Immature natural killer cell (primary cell): ENCODE results near the gene GRAMD4. TPM values are rescaled to one million over a fixed set of nuclear protein-coding genes. Genes with fewer than 3 reads are reported as not detected.

Experiments used
- DNase-seq, 3 donors: peaks; one replicate each; pipeline ENCODE4 v3.0.0; 2022; ENCODE audit warnings: mixed read lengths in 1 of 3
- H3K27ac Mint-ChIP-seq, 6 donors: one replicate each; pipeline ENCODE4 v1.8.0; 2020; ENCODE audit warnings: mixed read lengths in 6 of 6, mild to moderate bottlenecking in 5 of 6, inconsistent platforms in 4 of 6, moderate library complexity in 3 of 6
- H3K27me3 Mint-ChIP-seq, 3 donors: one replicate each; pipeline ENCODE4 v1.8.0; 2020 to 2021; ENCODE audit warnings: low read depth in 3 of 3, mild to moderate bottlenecking in 3 of 3, mixed read lengths in 3 of 3, moderate library complexity in 3 of 3, inconsistent platforms in 1 of 3
- H3K36me3 Mint-ChIP-seq, 3 donors: one replicate each; pipeline ENCODE4 v1.8.0; 2020; ENCODE audit warnings: mixed read lengths in 3 of 3, inconsistent platforms in 2 of 3, mild to moderate bottlenecking in 2 of 3
- H3K4me1 Mint-ChIP-seq, 2 donors: one replicate each; pipeline ENCODE4 v1.8.0; 2020; ENCODE audit warnings: inconsistent platforms in 2 of 2, mild to moderate bottlenecking in 2 of 2, mixed read lengths in 2 of 2, moderate library complexity in 1 of 2
- H3K4me3 Mint-ChIP-seq, 5 donors: one replicate each; pipeline ENCODE4 v1.8.0; 2020; ENCODE audit warnings: mild to moderate bottlenecking in 5 of 5, mixed read lengths in 5 of 5, inconsistent platforms in 3 of 5, moderate library complexity in 3 of 5
- H3K9me3 Mint-ChIP-seq, 6 donors: one replicate each; pipeline ENCODE4 v1.8.0; 2020; ENCODE audit warnings: mild to moderate bottlenecking in 6 of 6, mixed read lengths in 6 of 6, inconsistent platforms in 4 of 6, moderate library complexity in 3 of 6
- polyA plus RNA-seq, 3 donors: library from polyadenylated mRNA; unstranded; fragments of 300-500 nt; fragmentation: Illumina TruSeq; gene quantifications; one replicate each; pipeline ENCODE4 v1.2.3, GENCODE V29; 2021

GRAMD4 gene
- polyA plus RNA-seq, 3 donors from 2014 or later = 3.5 to 23.0 (median 4.1) TPM

- H3K9me3 Mint-ChIP-seq = no peaks in the 10 kb centered on the region
- no peaks in the 10 kb centered on the region for H3K36me3 Mint-ChIP-seq
- H3K27ac Mint-ChIP-seq = peak overlapping the region in 5 of 6 donors; percentile 48 to 78 (median 57)
- H3K27me3 Mint-ChIP-seq = peaks cover 0 to 3% (median 0%) of the 10 kb centered on the region in 3 donors
- no peak for DNase-seq
- peaks cover 39 to 62% of the 10 kb centered on the region in 2 donors for H3K4me1 Mint-ChIP-seq
- no peak overlapping the region for H3K4me3 Mint-ChIP-seq
Measured at GRCh38 chr22:46649141-46650077, 29.2 kb downstream of the GRAMD4 start.

DNA sequence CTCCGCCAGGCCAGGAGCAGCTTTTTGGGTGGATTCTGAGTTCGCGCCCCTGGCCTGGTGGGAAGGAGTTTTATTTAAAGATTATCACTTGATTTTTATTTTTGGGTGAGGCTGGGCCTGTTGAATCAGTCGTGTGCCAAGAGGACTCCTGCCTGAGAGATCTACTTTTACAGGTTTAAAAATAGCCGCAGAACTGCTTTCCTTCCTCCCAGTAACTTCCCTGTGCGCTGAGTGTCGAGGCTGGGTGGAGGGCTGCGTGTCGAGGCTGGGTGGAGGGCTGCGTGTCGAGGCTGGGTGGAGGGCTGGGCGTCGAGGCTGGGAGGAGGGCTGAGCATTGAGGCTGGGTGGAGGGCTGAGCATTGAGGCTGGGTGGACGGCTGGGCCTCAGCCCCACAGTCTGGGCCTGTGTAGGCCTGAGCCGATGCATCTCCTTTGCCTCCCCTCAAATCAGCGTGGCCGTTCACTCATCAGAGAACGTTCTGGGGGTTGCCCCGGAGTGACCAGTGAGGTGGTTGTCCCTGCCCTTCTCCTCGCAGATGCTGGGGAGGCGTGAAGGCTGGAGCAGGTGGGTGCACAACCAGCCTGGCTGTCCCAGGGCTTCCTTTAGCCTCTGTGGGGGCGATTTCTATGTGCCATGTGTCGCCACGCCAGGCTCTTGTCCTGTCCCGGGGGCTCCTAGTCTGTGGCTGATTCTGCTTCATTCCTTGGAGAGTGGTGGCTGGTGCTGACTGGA is 30.1 kb downstream of the GRAMD4 start:
- Mint-ChIP-seq H3K4me1 (peaks cover 43 to 67% of the 10 kb centered on the region in 2 donors), H3K36me3 (no peaks in the 10 kb centered on the region), H3K27me3 (peaks cover 0 to 3% (median 0%) of the 10 kb centered on the region in 3 donors), H3K4me3 (no peak overlapping the region), H3K27ac (peak overlapping the region in 3 of 6 donors; percentile 19 to 57 (median 53)), H3K9me3 (no peaks in the 10 kb centered on the region)
- no peak for DNase-seq

GRCh38 chr22:46651316-46651715 is 31.1 kb downstream of the GRAMD4 start:
- Mint-ChIP-seq H3K36me3 (no peaks in the 10 kb centered on the region), H3K4me1 (peaks cover 43 to 67% of the 10 kb centered on the region in 2 donors), H3K27me3 (peaks cover 0 to 3% (median 0%) of the 10 kb centered on the region in 3 donors), H3K27ac (peak overlapping the region in 2 of 6 donors; percentile 61 to 75), H3K4me3 (no peak overlapping the region), H3K9me3 (no peaks in the 10 kb centered on the region)
- no peak for DNase-seq

DNA sequence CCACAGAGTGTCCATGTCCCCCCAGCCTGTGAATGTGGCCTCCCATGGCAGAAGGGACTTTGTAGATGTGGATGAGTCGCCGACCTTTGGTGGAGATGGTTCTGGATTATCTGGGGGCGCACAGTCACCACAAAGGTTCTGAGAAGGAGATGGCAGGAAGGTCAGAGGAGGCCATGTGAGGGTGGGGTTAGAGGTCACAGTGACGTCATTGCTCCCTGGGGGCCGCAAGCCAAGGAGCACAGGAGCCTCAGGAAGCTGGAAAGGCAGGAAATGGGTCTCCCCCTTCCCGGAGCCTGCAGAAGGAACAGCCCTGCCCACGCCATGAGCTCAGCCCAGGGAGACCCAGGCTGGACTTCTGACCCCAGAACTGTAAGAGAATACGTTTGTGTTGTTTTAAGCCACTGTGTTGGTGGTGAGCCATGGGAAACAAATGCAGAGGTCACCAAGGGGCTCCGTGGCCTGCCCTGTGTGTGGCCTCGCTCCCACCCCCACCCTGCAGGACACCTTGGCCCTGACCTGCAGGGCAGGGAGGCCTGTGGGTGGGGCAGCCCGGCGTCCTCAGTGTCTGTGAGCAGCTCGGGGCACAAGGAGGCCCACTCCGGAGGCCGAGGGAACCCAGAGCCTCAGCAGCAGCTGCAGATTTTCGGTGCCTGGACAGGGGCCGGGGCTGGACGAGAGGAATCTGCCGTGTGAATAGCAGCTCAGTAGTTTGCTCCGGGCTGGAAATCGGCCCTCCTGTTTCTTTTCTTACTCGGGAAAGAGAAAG is 32.1 kb downstream of the GRAMD4 start:
- no peak for DNase-seq
- H3K36me3 Mint-ChIP-seq = no peaks in the 10 kb centered on the region
- peak overlapping the region in 4 of 6 donors; percentile 59 to 78 (median 76) for H3K27ac Mint-ChIP-seq
- H3K27me3 Mint-ChIP-seq = peaks cover 0 to 3% (median 0%) of the 10 kb centered on the region in 3 donors
- peaks cover 40 to 59% of the 10 kb centered on the region in 2 donors for H3K4me1 Mint-ChIP-seq
- peak overlapping the region in 1 of 5 donors; percentile 25 for H3K4me3 Mint-ChIP-seq
- no peaks in the 10 kb centered on the region for H3K9me3 Mint-ChIP-seq

DNA sequence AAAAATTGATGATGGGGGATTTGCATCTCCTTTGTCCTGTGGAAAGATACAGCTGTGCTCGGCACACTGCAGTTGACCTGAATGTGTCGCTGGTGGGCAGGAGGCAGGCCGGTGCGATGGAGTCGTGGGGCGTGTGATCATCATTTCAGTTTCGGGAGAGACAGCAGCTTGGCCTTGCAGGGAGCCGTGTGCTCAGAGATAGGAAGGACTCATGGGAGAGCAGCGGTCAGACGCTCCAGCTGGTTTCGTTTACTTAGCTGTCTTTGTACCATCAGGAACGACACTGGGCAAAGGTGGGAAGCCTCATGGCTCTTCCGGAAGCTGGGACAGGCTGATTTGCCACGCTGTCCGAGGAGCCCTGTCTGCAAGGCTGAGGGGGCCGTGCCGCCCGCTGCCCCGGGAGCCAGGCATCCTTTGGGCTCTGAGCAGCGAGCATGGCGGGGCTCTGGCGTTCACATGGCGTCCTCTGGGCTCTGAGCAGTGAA is 32.7 kb downstream of the GRAMD4 start:
- Mint-ChIP-seq H3K27ac (peak overlapping the region in 3 of 6 donors; percentile 77 to 78 (median 78)), H3K9me3 (no peaks in the 10 kb centered on the region), H3K27me3 (peaks cover 0 to 3% (median 0%) of the 10 kb centered on the region in 3 donors), H3K4me1 (peaks cover 40 to 59% of the 10 kb centered on the region in 2 donors), H3K4me3 (peak overlapping the region in 3 of 5 donors; percentile 10 to 50 (median 36)), H3K36me3 (no peaks in the 10 kb centered on the region)
- no peak for DNase-seq

- peaks cover 38 to 55% of the 10 kb centered on the region in 2 donors for H3K4me1 Mint-ChIP-seq
- H3K9me3 Mint-ChIP-seq = no peaks in the 10 kb centered on the region
- peaks cover 0 to 3% (median 0%) of the 10 kb centered on the region in 3 donors for H3K27me3 Mint-ChIP-seq
- peak overlapping the region in 1 of 5 donors; percentile 21 for H3K4me3 Mint-ChIP-seq
- H3K36me3 Mint-ChIP-seq = no peaks in the 10 kb centered on the region
- peak; percentile 8 to 19 (median 17) for DNase-seq
- H3K27ac Mint-ChIP-seq = peak overlapping the region in 3 of 6 donors; percentile 36 to 57 (median 43)
Measured at GRCh38 chr22:46653596-46653995, 33.4 kb downstream of the GRAMD4 start.

DNA sequence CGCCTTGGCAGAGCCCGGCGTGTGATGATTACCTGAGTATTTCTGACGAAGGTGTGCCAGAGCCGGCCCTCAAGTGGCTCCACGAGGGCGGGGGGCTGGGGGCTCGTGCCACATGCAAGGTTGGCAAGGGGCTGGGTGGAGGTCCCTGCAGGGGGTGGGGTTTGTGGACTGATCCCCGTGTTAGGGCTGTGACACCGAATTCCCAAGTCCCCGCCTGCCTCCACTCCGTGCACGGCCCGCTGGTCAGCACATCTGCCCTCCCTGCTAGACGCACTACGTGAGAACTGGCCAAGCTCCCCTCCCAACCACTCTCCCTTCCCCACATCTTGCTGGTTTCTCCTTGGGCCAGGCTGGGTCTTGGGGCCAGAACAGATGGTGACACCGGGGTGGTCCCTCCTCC is 34.2 kb downstream of the GRAMD4 start:
- no peak for DNase-seq
- Mint-ChIP-seq H3K27ac (peak overlapping the region in 1 of 6 donors; percentile 60), H3K36me3 (no peaks in the 10 kb centered on the region), H3K4me3 (no peak overlapping the region), H3K4me1 (peaks cover 37 to 48% of the 10 kb centered on the region in 2 donors), H3K27me3 (peaks cover 0 to 3% (median 0%) of the 10 kb centered on the region in 3 donors), H3K9me3 (no peaks in the 10 kb centered on the region)

DNA sequence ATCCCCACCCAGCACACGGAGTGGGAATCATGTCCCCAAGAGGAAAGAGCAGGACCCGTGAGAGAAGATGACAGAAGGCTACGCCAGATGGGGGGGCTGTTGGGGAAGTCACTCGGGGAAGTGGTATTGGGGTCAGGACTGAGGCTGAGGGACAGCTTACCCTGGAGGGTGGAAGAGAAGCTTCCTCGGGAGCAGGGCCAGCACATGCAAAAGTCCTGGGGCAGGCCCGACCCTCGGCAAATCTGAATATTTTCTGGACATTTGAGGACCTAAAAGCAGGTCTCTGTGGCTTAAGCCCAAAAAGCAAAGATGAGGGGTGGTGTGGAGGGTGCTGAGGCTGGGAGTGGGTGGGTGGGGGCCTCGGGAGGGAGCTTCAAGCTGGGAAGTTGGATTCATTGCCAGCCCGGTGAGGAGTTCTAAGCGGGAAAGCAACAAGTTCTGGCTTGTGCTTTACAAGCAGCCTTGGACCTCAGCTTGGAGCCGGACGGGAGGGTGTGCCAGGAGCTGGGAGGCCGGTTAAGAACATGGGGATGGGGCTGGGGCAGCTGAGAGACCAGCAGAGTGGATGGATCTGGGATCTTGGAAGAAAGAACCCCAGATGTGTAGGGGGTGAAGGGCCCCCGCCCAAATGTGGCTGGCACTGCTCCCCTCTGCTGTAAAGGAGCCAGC is 34.9 kb downstream of the GRAMD4 start:
- peak overlapping the region in 3 of 6 donors; percentile 40 to 60 (median 46) for H3K27ac Mint-ChIP-seq
- DNase-seq = no peak
- no peaks in the 10 kb centered on the region for H3K36me3 Mint-ChIP-seq
- peaks cover 34 to 44% of the 10 kb centered on the region in 2 donors for H3K4me1 Mint-ChIP-seq
- H3K4me3 Mint-ChIP-seq = peak overlapping the region in 1 of 5 donors; percentile 38
- no peaks in the 10 kb centered on the region for H3K27me3 Mint-ChIP-seq
- no peaks in the 10 kb centered on the region for H3K9me3 Mint-ChIP-seq

DNA sequence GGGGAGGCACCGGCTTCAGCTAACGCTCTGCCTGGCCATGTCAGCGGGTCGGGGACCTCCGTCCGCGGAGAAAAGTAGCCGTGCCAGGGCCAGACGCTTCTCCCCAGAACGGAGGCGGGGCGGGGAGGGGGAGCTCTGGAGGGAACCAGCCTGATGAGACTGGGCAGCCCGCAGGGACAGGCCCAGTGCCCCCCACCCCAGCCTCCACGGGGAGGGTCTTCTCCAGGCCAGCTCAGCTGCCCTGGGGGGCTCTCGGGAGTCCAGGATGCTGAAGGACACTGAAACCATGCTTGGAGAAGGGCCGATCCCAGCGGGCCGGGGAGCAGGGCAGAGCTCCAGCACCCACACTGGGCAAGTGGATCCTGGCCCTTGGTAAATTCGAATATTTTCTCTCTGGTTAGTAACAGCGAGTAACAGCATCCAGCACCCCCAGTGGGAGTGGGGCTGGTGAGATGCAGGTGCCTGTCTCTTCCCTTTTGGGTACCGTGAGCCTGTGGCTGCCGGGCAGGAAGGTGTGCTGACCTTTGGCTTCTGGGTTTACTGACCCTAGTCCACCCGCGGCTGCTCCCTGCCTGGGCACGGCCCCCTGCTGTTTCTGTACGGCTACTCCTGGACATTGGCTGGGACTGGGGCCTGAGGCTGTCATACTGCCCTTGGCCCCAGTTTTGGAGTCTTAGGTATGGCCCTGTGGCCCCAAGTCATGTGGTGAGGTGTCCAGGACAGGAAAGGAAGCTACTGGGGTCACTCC is 35.8 kb downstream of the GRAMD4 start:
- Mint-ChIP-seq H3K27ac (no peak overlapping the region), H3K27me3 (no peaks in the 10 kb centered on the region), H3K4me1 (peaks cover 30 to 45% of the 10 kb centered on the region in 2 donors), H3K9me3 (no peaks in the 10 kb centered on the region), H3K4me3 (no peak overlapping the region), H3K36me3 (peaks cover 0 to 3% (median 3%) of the 10 kb centered on the region in 3 donors)
- no peak for DNase-seq

DNA sequence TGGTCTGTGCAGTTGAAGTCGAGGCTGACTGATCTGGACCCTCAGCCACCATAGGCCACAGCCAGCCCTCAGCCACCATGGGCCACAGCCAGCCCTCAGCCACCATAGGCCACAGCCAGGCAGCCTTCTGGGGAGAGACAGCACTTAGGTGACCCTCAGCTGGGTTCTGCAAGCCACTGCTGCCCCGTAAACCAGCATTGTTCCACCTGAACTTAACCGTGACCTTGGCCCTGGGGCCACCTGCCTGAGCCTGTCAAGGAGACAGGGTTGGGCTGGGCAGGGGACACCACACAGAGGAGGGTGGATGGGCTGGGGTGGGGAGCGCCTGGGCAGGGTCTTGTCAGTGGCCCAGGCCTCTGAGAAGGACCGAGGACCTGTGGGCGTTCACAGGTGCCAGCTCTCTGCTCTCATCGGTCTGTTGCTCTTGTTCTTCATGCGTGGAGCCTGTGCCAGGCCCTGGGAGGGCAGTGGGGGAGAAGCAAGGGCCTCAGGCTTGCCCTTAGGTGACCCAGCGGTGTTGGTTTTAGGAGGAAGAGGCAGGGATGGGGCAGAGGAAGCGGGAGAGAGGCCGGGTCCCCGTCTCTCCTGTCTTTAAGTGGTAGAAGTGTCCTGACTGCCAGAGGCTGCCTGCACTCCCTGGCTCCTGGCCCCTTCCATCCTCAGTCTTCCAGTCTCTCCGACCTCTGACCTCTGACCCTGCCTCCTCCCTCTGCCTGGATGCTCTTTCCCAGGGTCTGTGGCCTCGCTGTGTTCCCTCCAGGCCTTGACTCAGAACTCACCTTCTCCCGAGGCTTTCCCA is 36.9 kb downstream of the GRAMD4 start:
- H3K4me3 Mint-ChIP-seq = no peak overlapping the region
- H3K27ac Mint-ChIP-seq = peak overlapping the region in 1 of 6 donors; percentile 40
- DNase-seq = no peak
- H3K4me1 Mint-ChIP-seq = peaks cover 24 to 36% of the 10 kb centered on the region in 2 donors
- H3K9me3 Mint-ChIP-seq = no peaks in the 10 kb centered on the region
- H3K27me3 Mint-ChIP-seq = no peaks in the 10 kb centered on the region
- peaks cover 0 to 4% (median 4%) of the 10 kb centered on the region in 3 donors for H3K36me3 Mint-ChIP-seq

GRCh38 chr22:46657655-46657953 is 37.4 kb downstream of the GRAMD4 start:
- no peak overlapping the region for H3K4me3 Mint-ChIP-seq
- H3K27me3 Mint-ChIP-seq = no peaks in the 10 kb centered on the region
- H3K27ac Mint-ChIP-seq = peak overlapping the region in 1 of 6 donors; percentile 30
- H3K9me3 Mint-ChIP-seq = no peaks in the 10 kb centered on the region
- H3K4me1 Mint-ChIP-seq = peaks cover 21 to 32% of the 10 kb centered on the region in 2 donors
- peaks cover 0 to 4% (median 4%) of the 10 kb centered on the region in 3 donors for H3K36me3 Mint-ChIP-seq
- DNase-seq = no peak
